GM13976 (cell line): ENCODE results near the gene PSD.

Experiments
- DNase-seq: peaks from one replicate; pipeline ENCODE4 v3.0.0; 2012; ENCODE audit warnings: low spot score
- CTCF ChIP-seq: IDR thresholded peaks from 2 replicates; pipeline ENCODE4 v1.5.1; 2012; ENCODE audit warnings: borderline replicate concordance, mild to moderate bottlenecking; ENCODE audit not compliant: insufficient read depth; ENCODE audit errors: extremely low read depth, missing control alignments, control extremely low read depth
- in situ Hi-C: fragments of 300-500 bp; cut with MboI; formaldehyde crosslinking; loops from one replicate; pipeline ENCODE4 v1.12.0; 2022; ENCODE audit warnings: low sequenced_read_pairs, mixed read lengths, inconsistent platforms; ENCODE audit not compliant: unreplicated experiment

The PSD gene

GRCh38 chr10:102396317-102396650 is 22.3 kb downstream of the PSD start:
- no peak for TF ChIP-seq CTCF
- no peak for DNase-seq
- in situ Hi-C loops, result no loop called here

- in situ Hi-C loops, result no loop called here
- TF ChIP-seq CTCF, result no peak
- peak; percentile 94 for DNase-seq
Observed at GRCh38 chr10:102395400-102396316, 22.9 kb downstream of the PSD start, which contains the start of gene NFKB2. Gene NFKB2 (plus strand): TSS chr10:102395705. CDS start chr10:102395960, 255 bp downstream.

DNA sequence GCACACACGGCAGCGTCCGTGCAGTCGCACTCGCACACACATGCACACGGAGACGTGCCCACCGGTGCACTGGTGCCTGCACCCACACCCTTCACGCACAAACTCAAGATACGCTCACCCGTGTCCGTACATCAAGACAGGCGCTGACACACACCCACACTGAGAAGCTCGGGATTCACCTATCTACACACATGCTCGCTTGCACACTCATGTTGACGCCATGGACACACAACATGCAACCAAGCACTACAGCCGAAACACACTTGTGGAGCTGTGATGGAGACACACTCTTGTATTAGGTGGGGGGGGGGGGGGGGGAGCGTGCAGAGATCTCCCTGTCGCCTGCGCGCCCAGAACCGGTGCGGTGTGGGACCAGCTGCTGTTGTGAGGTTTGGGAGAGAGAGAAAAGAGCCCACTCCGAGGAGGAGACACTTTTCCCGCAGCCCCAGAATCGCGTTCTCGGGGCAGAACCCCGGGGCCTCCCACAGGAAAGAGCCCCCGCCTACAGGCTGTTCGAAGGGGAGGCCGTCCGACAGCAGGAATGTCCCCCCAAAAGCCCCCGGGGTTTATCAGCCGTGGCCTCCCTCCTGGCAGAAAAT is 23.7 kb downstream of the PSD start:
- DNase-seq, result peak; percentile 72
- TF ChIP-seq CTCF, result no peak
- in situ Hi-C loops, result no loop called here

- DNase-seq, result peak; percentile 98
- TF ChIP-seq CTCF, result no peak
- in situ Hi-C loops, result no loop called here
Observed at GRCh38 chr10:102394079-102394800, 24.3 kb downstream of the PSD start.

DNA sequence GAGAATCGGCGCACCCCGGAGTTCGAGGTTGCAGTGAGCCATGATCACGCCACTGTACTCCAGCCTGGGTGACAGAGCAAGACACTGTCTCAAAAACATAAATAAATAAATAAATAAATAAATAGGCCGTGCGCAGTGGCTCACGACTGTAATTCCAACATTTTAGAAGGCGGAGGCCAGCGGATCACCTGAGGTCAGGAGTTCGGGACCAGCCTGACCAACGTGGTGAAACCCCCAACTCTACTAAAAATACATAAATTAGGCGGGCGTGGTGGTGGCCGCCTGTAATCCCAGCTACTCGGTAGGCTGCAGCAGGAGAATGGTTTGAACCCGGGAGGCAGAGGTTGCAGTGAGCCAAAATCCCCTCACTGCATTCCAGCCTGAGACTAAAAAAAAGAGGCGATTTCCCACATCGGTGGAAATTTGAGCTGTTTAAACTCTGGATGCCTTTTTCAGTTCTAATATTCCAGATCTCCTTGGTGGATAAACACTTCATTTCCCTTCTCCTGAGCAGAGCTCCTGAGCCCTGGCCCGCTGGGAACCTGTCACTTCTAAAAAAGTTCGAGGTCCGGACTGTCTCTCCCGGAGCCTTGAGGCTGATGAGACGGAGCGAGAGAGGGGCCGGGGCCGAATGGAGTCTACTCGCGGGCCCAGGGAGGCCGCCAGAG is 25.0 kb downstream of the PSD start:
- in situ Hi-C loops, result no loop called here
- DNase-seq, result no peak
- peak; percentile 86 for TF ChIP-seq CTCF

GRCh38 chr10:102392306-102392705 is 26.3 kb downstream of the PSD start:
- no peak for DNase-seq
- in situ Hi-C loops, result no loop called here
- TF ChIP-seq CTCF, result no peak
